HG02678 (cell line): ENCODE data around the gene NUMBL.
A peak's percentile ranks its signal among the peaks of the same experiment; 100 is the strongest.

Experiments
- ATAC-seq: cut with Tn5 transposase; IDR thresholded peaks from one replicate; pipeline ENCODE4 v1.9.1; 2021; ENCODE audit warnings: mild to moderate bottlenecking, moderate library complexity; ENCODE audit not compliant: unreplicated experiment

Gene NUMBL

GRCh38 chr19:40716482-40717324 is 26.3 kb upstream of the NUMBL start, which contains the start of the genes COQ8B and ITPKC:
TSS of gene COQ8B (minus strand) at chr19:40716886. CDS start at chr19:40714632, 2,254 bp downstream.
TSS of gene ITPKC (plus strand) at chr19:40717112. CDS start at chr19:40717136, 24 bp downstream.
- peak; percentile 76 for ATAC-seq

- ATAC-seq: no peak
Observed at GRCh38 chr19:40716031-40716481, 25.6 kb upstream of the NUMBL start.

- peak; percentile 63 for ATAC-seq
Observed at GRCh38 chr19:40714441-40715299, 24.2 kb upstream of the NUMBL start.

GRCh38 chr19:40713939-40714338 is 23.5 kb upstream of the NUMBL start:
- no peak for ATAC-seq

DNA sequence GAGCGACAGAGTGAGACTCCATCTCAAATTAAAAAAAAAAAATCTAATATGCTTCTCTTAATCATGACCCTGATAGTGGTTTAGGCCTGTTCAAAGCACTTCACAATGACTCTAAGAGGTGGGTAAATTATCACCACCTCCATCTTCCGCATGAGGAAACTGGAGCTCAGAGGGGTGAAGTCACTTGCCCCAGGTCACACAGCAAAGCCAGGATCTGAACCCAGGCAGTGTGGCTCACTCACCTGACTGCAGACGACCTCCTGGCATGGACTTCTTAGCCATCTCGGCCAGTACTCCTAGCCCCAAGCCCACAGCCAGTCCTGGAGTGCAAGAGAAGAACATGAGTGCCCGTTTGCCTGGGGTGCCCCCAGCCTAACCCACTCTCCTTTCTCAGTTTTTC is 19.4 kb upstream of the NUMBL start:
- ATAC-seq: no peak

DNA sequence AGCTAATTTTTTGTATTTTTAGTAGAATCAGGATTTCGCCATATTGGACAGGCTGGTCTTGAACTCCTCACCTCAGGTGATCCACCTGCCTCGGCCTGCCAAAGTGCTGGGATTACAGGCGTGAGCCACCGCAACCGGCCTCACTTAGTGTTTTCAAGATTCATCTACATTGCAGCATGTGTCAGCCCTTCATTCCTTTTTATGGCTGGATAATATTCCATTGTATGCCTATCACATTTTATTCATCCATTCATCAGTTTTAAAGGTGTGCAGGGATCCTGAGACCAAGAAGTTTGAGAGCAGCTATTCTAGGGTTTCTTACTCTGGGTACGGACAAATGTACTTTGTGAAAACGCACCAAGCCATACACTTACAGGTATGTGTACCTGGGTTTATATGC is 17.2 kb upstream of the NUMBL start:
- ATAC-seq: no peak

GRCh38 chr19:40705950-40706619 is 15.6 kb upstream of the NUMBL start:
- no peak for ATAC-seq

DNA sequence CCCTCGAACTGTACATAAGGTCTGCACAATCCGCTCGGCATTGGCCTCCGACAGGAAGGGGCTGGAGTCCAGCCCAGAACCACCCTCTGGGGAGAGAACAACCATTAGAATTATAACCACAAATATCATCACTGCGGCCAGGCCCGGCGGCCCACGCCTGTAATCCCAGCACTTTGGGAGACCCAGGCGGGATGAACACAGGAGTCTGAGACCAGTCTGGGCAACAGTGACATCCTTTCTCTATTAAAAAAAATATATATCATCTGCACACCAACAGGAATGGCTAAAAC is 14.9 kb upstream of the NUMBL start:
- no peak for ATAC-seq

- ATAC-seq: no peak
Observed at GRCh38 chr19:40704491-40705361, 14.3 kb upstream of the NUMBL start.

- no peak for ATAC-seq
Observed at GRCh38 chr19:40703029-40703755, 12.7 kb upstream of the NUMBL start.

- no peak for ATAC-seq
Observed at GRCh38 chr19:40702337-40703012, 12.0 kb upstream of the NUMBL start.

DNA sequence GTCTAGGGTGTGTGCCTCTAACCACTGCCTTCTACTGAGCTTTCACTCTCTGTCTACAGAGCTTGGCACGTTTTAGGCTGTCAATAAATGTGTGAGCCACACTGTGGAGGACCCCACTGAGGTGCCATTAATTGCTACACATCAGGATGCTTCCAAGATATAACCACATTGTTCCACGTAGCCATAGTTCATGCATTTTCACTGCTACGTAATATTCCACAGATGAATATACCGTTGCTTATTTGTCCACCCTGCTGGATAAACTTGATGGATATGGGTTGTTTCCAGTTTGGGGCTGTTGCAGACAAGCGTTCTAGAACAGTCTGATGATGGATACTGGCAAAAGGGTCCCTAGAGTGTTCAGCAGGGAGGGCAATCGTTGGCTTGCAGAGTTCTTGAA is 11.3 kb upstream of the NUMBL start:
- no peak for ATAC-seq

DNA sequence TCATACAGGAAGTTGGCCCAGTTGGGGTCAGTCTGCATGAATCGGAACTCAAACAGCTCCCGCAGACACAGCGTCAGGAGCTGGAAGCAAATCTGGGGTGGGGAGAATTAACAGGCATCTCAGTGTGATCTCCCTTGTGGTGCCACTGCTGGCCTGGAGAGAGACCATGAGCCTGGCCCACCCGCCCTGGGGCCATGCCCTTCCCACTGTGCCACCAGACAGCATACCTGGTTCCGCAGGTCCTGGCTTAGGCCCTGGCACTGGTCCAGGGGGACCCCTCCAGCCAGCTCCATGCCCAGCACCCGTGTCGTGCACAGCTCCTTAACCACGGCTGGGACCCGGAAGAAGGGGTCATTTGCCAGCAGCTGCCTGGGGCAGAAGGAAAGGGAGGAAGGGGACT is 9.6 kb upstream of the NUMBL start:
- no peak for ATAC-seq

GRCh38 chr19:40697007-40697406 is 6.6 kb upstream of the NUMBL start:
- no peak for ATAC-seq

- ATAC-seq: no peak
Observed at GRCh38 chr19:40695881-40696280, 5.4 kb upstream of the NUMBL start.

GRCh38 chr19:40693896-40694295 is 3.4 kb upstream of the NUMBL start:
- ATAC-seq: no peak

DNA sequence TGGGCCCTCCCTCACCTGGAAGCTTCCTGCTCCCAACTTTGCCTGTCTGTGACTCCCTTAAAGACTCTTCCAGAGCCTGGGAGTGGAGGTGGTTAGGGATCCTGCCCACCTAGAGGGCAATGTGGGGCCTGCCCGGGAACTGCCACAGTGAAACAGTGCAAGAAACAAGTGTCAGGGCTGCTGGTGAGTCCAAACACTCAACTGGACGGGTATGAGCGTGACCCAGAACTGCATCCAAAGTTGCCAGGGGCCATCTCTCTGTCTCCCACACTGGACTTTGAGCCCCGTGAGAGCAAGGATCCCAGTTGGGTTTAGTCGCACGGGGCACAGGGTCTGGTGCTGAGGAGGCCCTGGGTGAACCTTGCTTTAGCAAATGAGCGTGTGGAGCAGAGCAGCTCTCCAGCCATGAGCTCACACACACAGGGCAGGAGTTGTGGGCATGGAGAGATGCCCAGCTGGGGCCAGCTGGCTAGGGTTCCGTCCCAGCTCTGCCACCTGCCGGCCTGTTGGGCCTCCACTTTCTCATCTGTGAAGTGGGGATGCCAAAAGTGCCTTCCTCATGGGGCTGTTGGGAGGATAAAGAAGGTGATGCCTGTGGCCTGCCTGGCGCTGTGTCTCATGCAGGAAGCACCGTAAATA is 2.8 kb upstream of the NUMBL start:
- no peak for ATAC-seq

GRCh38 chr19:40692212-40692551 is 1.7 kb upstream of the NUMBL start:
- no peak for ATAC-seq
